ENCODE data around the gene LENEP. TPM values are rescaled to one million over a fixed set of nuclear protein-coding genes. Genes with fewer than 3 reads are reported as not detected.

LENEP gene
- total RNA-seq, 1 donor from 2014 or later: not detected

GRCh38 chr1:154978360-154978759 lies 15.0 kb upstream of the LENEP start:
- Histone ChIP-seq H3K27ac (ENCODE audit: low read depth, low read length) (no peak overlapping the region), H3K27me3 (ENCODE audit: insufficient read depth, low read length) (no peaks in the 10 kb centered on the region), H3K4me2 (ENCODE audit: low read length) (no peak overlapping the region), H2AFZ (ENCODE audit: low read depth, low read length) (no peak overlapping the region), H3K79me2 (ENCODE audit: insufficient read depth, low read length) (peaks cover 46% of the 10 kb centered on the region), H4K20me1 (ENCODE audit: insufficient read depth, low read length) (no peaks in the 10 kb centered on the region), H3K9me3 (ENCODE audit: insufficient read depth, low read depth, low read length) (no peaks in the 10 kb centered on the region), H3K4me3 (ENCODE audit: insufficient read depth, low read depth, low read length) (no peak overlapping the region), H3K9ac (ENCODE audit: low read length) (no peak overlapping the region), H3K36me3 (ENCODE audit: insufficient read depth, low read length) (peaks cover 6% of the 10 kb centered on the region), H3K4me1 (ENCODE audit: insufficient read depth, low read length) (peaks cover 13% of the 10 kb centered on the region)
- H3K4me1 Mint-ChIP-seq (ENCODE audit: low read depth, unreplicated experiment): no peaks in the 10 kb centered on the region
- H3K27ac Mint-ChIP-seq (ENCODE audit: unreplicated experiment): no peak overlapping the region
- H3K27me3 Mint-ChIP-seq (ENCODE audit: low read depth, unreplicated experiment): no peaks in the 10 kb centered on the region
- FAIRE-seq (no peak), DNase-seq (ENCODE audit: low read depth) (no peak)
- no peak overlapping the region for H3K4me3 Mint-ChIP-seq (ENCODE audit: unreplicated experiment)
- H3K9me3 Mint-ChIP-seq (ENCODE audit: unreplicated experiment): no peaks in the 10 kb centered on the region
- TF ChIP-seq CTCF (IDR thresholded peaks at IDR 0.05; ENCODE audit: insufficient read depth, low read depth, low read length) (no peak), EZH2 (IDR thresholded peaks at IDR 0.05; ENCODE audit: insufficient read depth, low read length) (no peak)
- peaks cover 2% of the 10 kb centered on the region for H3K36me3 Mint-ChIP-seq (ENCODE audit: low read depth, unreplicated experiment)

GRCh38 chr1:154982341-154982740 lies 11.0 kb upstream of the LENEP start:
- Histone ChIP-seq H3K9ac (ENCODE audit: low read length) (peak overlapping the region; percentile 64), H3K27me3 (ENCODE audit: insufficient read depth, low read length) (no peaks in the 10 kb centered on the region), H3K4me1 (ENCODE audit: insufficient read depth, low read length) (peaks cover 14% of the 10 kb centered on the region), H3K79me2 (ENCODE audit: insufficient read depth, low read length) (peaks cover 49% of the 10 kb centered on the region), H3K27ac (ENCODE audit: low read depth, low read length) (peak overlapping the region; percentile 0), H2AFZ (ENCODE audit: low read depth, low read length) (peak overlapping the region; percentile 71), H3K4me2 (ENCODE audit: low read length) (peak overlapping the region; percentile 97), H3K4me3 (ENCODE audit: insufficient read depth, low read depth, low read length) (peak overlapping the region; percentile 99), H4K20me1 (ENCODE audit: insufficient read depth, low read length) (no peaks in the 10 kb centered on the region), H3K36me3 (ENCODE audit: insufficient read depth, low read length) (peaks cover 10% of the 10 kb centered on the region), H3K9me3 (ENCODE audit: insufficient read depth, low read depth, low read length) (no peaks in the 10 kb centered on the region)
- Mint-ChIP-seq H3K36me3 (ENCODE audit: low read depth, unreplicated experiment) (peaks cover 2% of the 10 kb centered on the region), H3K9me3 (ENCODE audit: unreplicated experiment) (no peaks in the 10 kb centered on the region), H3K4me3 (ENCODE audit: unreplicated experiment) (no peak overlapping the region), H3K4me1 (ENCODE audit: low read depth, unreplicated experiment) (peaks cover 5% of the 10 kb centered on the region), H3K27ac (ENCODE audit: unreplicated experiment) (no peak overlapping the region), H3K27me3 (ENCODE audit: low read depth, unreplicated experiment) (no peaks in the 10 kb centered on the region)
- DNase-seq (ENCODE audit: low read depth): no peak
- TF ChIP-seq EZH2 (IDR thresholded peaks at IDR 0.05; ENCODE audit: insufficient read depth, low read length) (no peak), CTCF (IDR thresholded peaks at IDR 0.05; ENCODE audit: insufficient read depth, low read depth, low read length) (no peak)
- FAIRE-seq: no peak

GRCh38 chr1:154982897-154983648 lies 10.3 kb upstream of the LENEP start, which contains the start of gene FLAD1:
TSS of gene FLAD1 (plus strand) at chr1:154983344. CDS start at chr1:154983695, 351 bp downstream.
- Histone ChIP-seq H3K27ac (ENCODE audit: low read depth, low read length) (peak within 1 kb of the TSS; percentile 58), H3K9me3 (ENCODE audit: insufficient read depth, low read depth, low read length) (no peaks in the 10 kb centered on the region), H3K36me3 (ENCODE audit: insufficient read depth, low read length) (peaks cover 17% of the 10 kb centered on the region), H3K4me1 (ENCODE audit: insufficient read depth, low read length) (peaks cover 14% of the 10 kb centered on the region), H3K9ac (ENCODE audit: low read length) (peak within 1 kb of the TSS; percentile 94), H2AFZ (ENCODE audit: low read depth, low read length) (peak within 1 kb of the TSS; percentile 71), H4K20me1 (ENCODE audit: insufficient read depth, low read length) (peaks cover 6% of the 10 kb centered on the region), H3K79me2 (ENCODE audit: insufficient read depth, low read length) (peaks cover 49% of the 10 kb centered on the region), H3K27me3 (ENCODE audit: insufficient read depth, low read length) (no peaks in the 10 kb centered on the region), H3K4me3 (ENCODE audit: insufficient read depth, low read depth, low read length) (peak within 1 kb of the TSS; percentile 99), H3K4me2 (ENCODE audit: low read length) (peak within 1 kb of the TSS; percentile 97)
- peak; percentile 37 for FAIRE-seq
- DNase-seq (ENCODE audit: low read depth): peak; percentile 100
- H3K27ac Mint-ChIP-seq (ENCODE audit: unreplicated experiment): peak within 1 kb of the TSS; percentile 80
- H3K36me3 Mint-ChIP-seq (ENCODE audit: low read depth, unreplicated experiment): peaks cover 2% of the 10 kb centered on the region
- TF ChIP-seq CTCF (IDR thresholded peaks at IDR 0.05; ENCODE audit: insufficient read depth, low read depth, low read length): no peak
- no peak for TF ChIP-seq EZH2 (IDR thresholded peaks at IDR 0.05; ENCODE audit: insufficient read depth, low read length)
- no peaks in the 10 kb centered on the region for H3K9me3 Mint-ChIP-seq (ENCODE audit: unreplicated experiment)
- peaks cover 5% of the 10 kb centered on the region for H3K4me1 Mint-ChIP-seq (ENCODE audit: low read depth, unreplicated experiment)
- no peaks in the 10 kb centered on the region for H3K27me3 Mint-ChIP-seq (ENCODE audit: low read depth, unreplicated experiment)
- no peak within 1 kb of the TSS for H3K4me3 Mint-ChIP-seq (ENCODE audit: unreplicated experiment)
